Activated gamma-delta T cell treated with anti-CD3 and anti-CD28 coated beads, Interleukin-2, amount 50 U/mL, for 16 hours (primary cell): ENCODE data around the gene CCL7.

Experiments
- DNase-seq: peaks from one replicate; pipeline ENCODE4 v3.0.0-alpha.2; 2020; ENCODE audit warnings: low read depth

The CCL7 gene

DNA sequence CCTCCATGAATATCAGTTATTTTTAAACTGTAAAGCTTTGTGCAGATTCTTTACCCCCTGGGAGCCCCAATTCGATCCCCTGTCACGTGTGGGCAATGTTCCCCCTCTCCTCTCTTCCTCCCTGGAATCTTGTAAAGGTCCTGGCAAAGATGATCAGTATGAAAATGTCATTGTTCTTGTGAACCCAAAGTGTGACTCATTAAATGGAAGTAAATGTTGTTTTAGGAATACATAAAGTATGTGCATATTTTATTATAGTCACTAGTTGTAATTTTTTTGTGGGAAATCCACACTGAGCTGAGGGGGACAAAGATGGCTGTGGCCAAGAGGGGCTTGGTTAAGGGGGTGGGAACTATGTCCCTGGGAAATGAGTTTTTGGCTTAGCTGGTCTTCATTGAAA is 17.9 kb downstream of the CCL7 start:
- no peak for DNase-seq

DNA sequence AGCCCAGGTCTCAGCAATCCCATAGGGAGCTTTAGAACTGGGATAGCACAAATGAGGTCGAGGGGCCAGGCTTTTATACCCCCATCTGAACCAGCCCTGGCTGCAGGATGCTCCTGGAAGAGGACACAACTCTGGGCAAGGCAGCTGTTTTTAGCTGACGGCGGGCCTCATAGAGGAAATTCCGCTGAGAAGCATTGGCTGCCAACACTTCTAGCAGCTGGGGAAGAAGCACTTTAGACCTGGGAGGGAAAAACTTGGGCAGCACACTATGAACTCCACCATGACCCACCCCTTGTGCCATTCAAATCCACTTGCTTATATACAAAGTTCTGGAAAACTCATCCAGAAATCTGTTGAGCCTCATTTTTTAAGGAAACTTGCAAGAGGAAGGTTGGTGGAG is 20.6 kb downstream of the CCL7 start:
- DNase-seq, result no peak

DNA sequence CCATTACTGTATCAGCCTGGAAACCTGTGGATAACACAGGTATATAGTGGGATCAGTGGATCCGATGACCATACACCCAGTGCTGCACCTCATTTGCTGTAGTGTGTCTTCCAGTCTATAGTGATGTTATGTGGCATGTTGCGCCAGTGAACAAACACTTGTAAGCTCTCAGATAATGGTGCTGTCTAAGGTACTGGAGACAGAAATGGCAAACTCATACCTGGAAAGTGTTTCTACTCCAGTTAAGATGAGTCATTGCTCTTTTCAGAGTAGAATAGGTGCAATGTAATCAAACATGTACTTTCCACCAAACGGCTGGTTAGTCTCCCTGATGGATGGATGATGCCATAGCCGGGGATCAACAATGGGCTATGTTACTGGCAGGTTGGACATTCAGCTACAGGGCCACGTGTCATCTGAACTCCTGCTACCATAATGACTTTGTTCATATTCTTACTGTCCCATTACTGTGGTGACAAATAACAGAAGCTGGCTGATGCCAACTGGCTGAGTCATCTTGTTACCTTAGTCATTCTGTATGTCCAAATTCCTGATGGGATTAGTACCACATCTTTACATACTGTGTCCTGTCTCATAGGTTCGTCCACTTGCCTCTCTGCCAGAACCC is 21.8 kb downstream of the CCL7 start:
- DNase-seq, result no peak

GRCh38 chr17:34299027-34299426 is 29.0 kb downstream of the CCL7 start:
- DNase-seq, result no peak

DNA sequence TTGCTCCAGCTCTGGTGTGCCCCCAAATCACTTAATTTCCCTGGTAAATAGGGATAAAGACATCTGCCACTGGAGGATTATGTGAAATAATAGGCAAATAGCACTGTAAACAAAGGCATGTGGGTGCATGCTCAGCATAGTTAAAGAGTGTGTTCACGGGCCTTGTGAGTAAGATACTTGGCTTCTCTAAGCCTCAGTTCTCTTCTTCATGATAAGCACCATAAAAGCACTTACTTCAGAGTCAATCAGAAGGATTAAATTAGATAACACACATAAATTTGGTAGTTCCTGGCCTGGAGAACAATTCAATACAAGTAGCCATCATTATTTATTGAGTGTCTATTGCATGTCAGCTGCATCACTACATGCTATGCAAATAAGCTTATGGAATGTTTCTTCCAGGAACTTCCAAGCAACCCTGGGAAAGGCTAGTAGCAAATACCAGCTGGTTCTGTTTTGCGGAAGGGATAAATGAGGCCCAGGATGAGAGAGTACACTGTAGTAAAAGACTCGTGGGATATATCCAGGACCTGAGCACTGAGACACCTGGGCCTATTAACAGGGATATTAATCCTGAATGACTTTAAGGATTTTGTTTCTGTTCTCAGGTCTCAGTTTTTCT is 30.0 kb downstream of the CCL7 start:
- no peak for DNase-seq

- DNase-seq, result no peak
These were observed 30.8 kb downstream of the CCL7 start for GRCh38 chr17:34300652-34301370.

GRCh38 chr17:34301986-34302385 is 32.0 kb downstream of the CCL7 start:
- DNase-seq, result no peak

- DNase-seq, result no peak
These were observed 32.6 kb downstream of the CCL7 start for GRCh38 chr17:34302636-34303035.

DNA sequence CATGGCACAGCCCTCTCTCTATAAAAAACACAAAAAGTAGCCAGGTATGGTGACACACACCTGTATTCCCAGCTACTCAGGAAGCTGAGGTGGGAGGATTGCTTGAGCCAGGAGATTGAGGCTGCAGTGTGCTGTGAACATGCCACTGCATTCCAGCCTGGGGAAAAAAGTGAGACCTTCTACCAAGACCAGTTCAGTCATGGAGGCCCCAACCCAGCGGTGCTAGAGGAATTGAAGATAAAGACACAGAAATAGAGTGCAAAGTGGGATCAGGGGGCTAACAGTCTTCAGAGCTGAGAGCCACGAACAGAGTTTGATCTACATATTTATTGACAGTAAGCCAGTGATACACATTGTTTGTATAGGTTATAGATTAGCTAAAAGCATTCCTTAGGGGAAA is 33.6 kb downstream of the CCL7 start:
- DNase-seq, result no peak

- no peak for DNase-seq
These were observed 35.0 kb downstream of the CCL7 start for GRCh38 chr17:34305061-34305460.

DNA sequence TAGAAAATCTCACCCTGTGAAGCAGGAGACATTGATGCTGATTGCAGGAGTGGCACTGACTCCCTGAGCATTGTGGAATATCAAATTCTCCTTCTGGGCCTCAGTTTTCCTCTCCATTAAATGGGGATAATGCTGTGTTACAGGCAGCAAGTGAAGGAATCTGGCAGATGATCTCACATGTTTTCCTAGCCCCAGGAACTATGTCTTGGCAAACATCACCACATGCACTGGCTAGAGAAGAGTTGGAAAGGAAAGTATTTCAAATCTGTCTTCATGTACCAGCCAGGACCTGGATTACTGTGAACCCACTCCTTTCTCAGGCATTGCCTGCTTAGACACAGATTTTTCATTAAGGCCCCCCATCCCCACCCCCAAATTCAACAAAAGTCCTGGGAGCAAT is 35.6 kb downstream of the CCL7 start:
- DNase-seq, result no peak

DNA sequence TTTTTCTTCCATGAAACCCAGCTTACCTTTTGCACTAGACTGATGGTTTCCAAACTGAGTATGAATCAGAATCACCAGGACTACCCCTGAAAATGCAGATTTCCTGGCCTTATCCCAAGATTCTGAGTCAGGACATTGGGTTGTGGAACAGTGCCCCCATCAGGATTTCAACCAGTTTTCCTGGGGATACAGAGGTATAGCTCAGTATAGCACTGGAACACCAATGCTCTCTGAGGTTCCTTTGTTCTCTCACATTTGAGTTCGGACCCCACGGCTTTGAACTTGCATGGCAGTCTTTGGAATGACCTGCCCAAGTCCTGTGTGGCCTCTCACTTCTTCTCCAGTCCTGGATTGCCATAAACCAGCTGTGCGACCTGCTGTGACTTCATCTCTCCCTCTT is 36.4 kb downstream of the CCL7 start:
- DNase-seq, result no peak

DNA sequence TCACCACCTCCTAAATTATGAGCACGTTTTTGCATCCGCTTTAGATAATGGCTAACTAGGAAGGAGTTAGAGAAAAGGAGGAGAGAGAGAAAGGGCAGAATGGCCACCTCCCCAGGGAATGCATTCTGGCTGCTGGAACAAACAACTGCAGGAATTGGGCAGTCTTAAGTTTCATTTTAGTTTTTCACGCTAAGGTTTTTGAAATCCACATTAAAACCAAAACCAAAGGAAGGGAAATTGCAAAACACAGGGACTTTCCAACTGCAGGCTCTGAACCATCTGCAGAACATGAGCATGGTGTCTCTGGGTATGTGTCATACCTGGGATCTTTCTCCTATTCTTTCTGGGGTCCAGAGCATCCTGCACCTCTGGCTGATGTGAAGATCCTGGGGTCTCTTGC is 37.1 kb downstream of the CCL7 start:
- DNase-seq, result no peak

DNA sequence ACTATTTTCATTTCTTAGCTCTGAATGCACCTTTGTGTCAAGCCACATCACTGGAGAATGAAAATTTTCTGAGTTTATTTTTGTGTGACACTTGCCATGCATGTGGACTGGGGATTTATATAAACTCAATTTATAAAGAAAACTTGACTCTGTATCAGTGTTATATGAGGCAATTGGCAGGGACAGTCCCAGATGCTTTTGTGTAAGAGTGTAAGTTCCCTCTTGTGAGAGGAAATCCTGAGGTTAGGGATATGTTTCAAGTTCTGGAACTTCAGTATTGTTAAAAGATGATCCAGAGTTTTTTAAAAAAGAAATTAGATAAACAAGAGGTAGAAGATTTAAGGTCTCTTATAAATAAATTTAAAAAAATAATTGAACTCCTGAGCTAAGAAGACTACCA is 38.4 kb downstream of the CCL7 start:
- DNase-seq, result no peak

DNA sequence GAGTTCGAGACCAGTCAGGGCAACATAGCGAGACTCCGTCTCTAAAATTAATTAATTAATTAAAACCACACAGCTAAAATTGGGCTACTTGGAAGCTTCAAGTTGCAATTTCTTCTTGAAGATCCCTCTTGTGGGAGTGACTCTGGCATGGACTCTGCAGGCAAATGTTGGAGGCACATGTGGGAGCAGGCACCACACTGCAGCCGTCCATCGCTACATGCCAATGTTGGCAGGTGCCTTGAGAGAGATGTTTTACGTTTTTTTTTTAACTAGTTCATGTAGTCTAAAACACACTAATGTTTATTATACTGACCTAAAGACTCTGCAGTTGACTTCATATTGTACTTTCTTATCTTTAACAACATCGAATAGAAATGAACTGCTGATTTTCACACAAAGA is 41.3 kb downstream of the CCL7 start:
- no peak for DNase-seq

DNA sequence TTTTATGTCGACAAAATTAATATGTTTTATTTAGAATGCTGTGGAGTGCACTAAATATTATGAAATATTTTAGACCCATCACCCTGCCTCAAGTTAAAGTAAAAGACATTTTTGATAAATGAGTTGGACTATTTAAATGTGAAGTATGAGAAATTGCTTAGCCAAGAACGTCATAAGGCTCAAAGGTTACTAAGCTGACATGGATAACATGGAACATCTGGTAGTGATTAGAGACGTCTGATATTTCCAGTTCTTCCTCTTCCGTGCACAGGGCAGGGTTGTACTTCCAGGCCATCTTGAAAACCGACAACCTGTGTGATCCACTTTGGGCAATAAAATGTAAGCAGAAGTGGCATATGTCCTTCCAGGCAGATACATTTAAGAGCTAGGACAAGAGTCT is 42.1 kb downstream of the CCL7 start:
- DNase-seq, result no peak

DNA sequence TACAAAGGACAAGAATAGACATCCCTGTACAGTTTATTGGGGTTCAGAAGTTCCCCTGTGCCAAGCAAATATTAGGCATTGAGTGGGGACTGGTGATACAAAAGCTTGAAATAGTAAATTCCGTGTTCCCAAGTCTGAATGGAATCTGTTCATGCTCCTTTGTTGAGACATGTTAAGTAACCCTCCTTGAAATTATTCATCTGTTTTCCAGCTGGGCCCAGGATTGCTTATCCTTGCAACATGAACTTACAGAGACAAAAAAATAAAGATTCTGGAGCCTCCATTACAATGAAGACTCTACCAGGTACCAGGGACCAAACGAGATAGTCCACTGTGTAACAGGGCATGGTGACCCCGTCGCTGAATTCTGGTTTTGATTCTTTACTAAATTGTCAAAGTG is 43.1 kb downstream of the CCL7 start:
- no peak for DNase-seq

DNA sequence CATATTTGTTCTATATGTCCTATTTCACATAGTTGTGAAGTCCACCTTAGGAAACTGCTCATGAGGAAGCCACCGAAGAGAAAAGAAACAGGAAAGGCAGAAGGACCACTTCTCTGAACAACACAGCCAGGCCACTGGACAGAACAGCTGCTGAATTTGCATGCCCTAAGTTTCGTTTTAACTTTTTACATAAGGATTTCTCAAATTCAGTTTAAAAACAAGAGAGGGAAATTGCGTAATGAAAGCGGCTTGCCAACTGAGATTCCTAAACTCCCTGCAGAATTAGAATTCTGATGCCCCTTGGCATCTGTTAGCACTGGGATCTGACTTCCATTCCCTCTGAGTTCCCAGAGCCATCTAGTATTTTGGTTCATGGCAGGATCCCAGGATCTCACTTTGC is 44.3 kb downstream of the CCL7 start:
- no peak for DNase-seq

GRCh38 chr17:34318474-34318873 is 48.5 kb downstream of the CCL7 start:
- no peak for DNase-seq

DNA sequence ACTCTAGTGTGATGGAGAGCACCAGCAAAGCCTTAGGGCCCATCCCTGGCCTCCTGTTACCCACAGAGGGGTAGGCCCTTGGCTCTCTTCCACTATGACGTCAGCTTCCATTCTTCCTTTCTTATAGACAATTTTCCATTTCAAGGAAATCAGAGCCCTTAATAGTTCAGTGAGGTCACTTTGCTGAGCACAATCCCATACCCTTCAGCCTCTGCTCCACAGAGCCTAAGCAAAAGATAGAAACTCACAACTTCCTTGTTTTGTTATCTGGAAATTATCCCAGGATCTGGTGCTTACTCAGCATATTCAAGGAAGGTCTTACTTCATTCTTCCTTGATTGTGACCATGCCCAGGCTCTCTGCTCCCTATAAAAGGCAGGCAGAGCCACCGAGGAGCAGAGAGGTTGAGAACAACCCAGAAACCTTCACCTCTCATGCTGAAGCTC is 49.0 kb downstream of the CCL7 start, which contains the start of gene CCL8:
Gene CCL8, plus strand, starts transcription at position 397 of the 445 bp plus-strand sequence. CDS start 67 bp downstream, outside the sequence.
- DNase-seq, result no peak
